Measurements from ENCODE around the gene SCARB1.

Gene SCARB1

GRCh38 chr12:124797321-124797720 lies 66.3 kb downstream of the SCARB1 start:
- Histone ChIP-seq H3K4me1 (ENCODE audit: control insufficient read depth in 1 of 2, insufficient read depth in 1 of 2, low read depth in 1 of 2, low read length in 1 of 2) (peaks cover 0 to 5% of the 10 kb centered on the region in 2 experiments), H3K4me3 (ENCODE audit: low read depth in 1 of 2, low read length in 1 of 2) (no peak overlapping the region), H3K9me3 (no peaks in the 10 kb centered on the region), H3K27ac (no peak overlapping the region), H3K36me3 (no peaks in the 10 kb centered on the region), H3K27me3 (no peaks in the 10 kb centered on the region)
- no peak for TF ChIP-seq CTCF (IDR thresholded peaks at IDR 0.05)

- no peak overlapping the region for H3K4me3 ChIP-seq (ENCODE audit: low read depth in 1 of 2, low read length in 1 of 2)
- no peak for TF ChIP-seq CTCF (IDR thresholded peaks at IDR 0.05)
- H3K27ac ChIP-seq, result no peak overlapping the region
- H3K9me3 ChIP-seq, result no peaks in the 10 kb centered on the region
- peaks cover 0 to 5% of the 10 kb centered on the region in 2 experiments for H3K4me1 ChIP-seq (ENCODE audit: control insufficient read depth in 1 of 2, insufficient read depth in 1 of 2, low read depth in 1 of 2, low read length in 1 of 2)
- no peaks in the 10 kb centered on the region for H3K27me3 ChIP-seq
- H3K36me3 ChIP-seq, result no peaks in the 10 kb centered on the region
Observed at GRCh38 chr12:124796303-124796960, 67.2 kb downstream of the SCARB1 start.

- no peaks in the 10 kb centered on the region for H3K36me3 ChIP-seq
- no peaks in the 10 kb centered on the region for H3K9me3 ChIP-seq
- no peak overlapping the region for H3K4me3 ChIP-seq (ENCODE audit: low read depth in 1 of 2, low read length in 1 of 2)
- no peaks in the 10 kb centered on the region for H3K27me3 ChIP-seq
- no peak for TF ChIP-seq CTCF (IDR thresholded peaks at IDR 0.05)
- H3K27ac ChIP-seq, result no peak overlapping the region
- H3K4me1 ChIP-seq (ENCODE audit: control insufficient read depth in 1 of 2, insufficient read depth in 1 of 2, low read depth in 1 of 2, low read length in 1 of 2), result peaks cover 0 to 5% of the 10 kb centered on the region in 2 experiments
Observed at GRCh38 chr12:124795081-124795948, 68.3 kb downstream of the SCARB1 start.

- H3K9me3 ChIP-seq, result no peaks in the 10 kb centered on the region
- H3K27ac ChIP-seq, result no peak overlapping the region
- H3K27me3 ChIP-seq, result no peaks in the 10 kb centered on the region
- TF ChIP-seq CTCF (IDR thresholded peaks at IDR 0.05), result no peak
- H3K36me3 ChIP-seq, result no peaks in the 10 kb centered on the region
- H3K4me3 ChIP-seq (ENCODE audit: low read depth in 1 of 2, low read length in 1 of 2), result no peak overlapping the region
- H3K4me1 ChIP-seq (ENCODE audit: control insufficient read depth in 1 of 2, insufficient read depth in 1 of 2, low read depth in 1 of 2, low read length in 1 of 2), result peaks cover 0 to 5% of the 10 kb centered on the region in 2 experiments
Observed at GRCh38 chr12:124792961-124793441, 70.7 kb downstream of the SCARB1 start.

GRCh38 chr12:124792156-124792555 lies 71.5 kb downstream of the SCARB1 start:
- Histone ChIP-seq H3K4me3 (ENCODE audit: low read depth in 1 of 2, low read length in 1 of 2) (no peak overlapping the region), H3K27me3 (no peaks in the 10 kb centered on the region)

More at GRCh38 chr12:124792156-124792555, 71.5 kb downstream of the SCARB1 start:
- Histone ChIP-seq H3K4me1 (ENCODE audit: control insufficient read depth in 1 of 2, insufficient read depth in 1 of 2, low read depth in 1 of 2, low read length in 1 of 2) (no peaks in the 10 kb centered on the region), H3K36me3 (no peaks in the 10 kb centered on the region), H3K9me3 (no peaks in the 10 kb centered on the region), H3K27ac (no peak overlapping the region)
- TF ChIP-seq CTCF (IDR thresholded peaks at IDR 0.05), result no peak
